OCI-M1 (cell line): ENCODE measurements around the gene MYH4.

Experiments used
- DNase-seq: peaks from one replicate; lab custom pipeline; 2025; lab: John Stamatoyannopoulos, UW

MYH4 gene

DNA sequence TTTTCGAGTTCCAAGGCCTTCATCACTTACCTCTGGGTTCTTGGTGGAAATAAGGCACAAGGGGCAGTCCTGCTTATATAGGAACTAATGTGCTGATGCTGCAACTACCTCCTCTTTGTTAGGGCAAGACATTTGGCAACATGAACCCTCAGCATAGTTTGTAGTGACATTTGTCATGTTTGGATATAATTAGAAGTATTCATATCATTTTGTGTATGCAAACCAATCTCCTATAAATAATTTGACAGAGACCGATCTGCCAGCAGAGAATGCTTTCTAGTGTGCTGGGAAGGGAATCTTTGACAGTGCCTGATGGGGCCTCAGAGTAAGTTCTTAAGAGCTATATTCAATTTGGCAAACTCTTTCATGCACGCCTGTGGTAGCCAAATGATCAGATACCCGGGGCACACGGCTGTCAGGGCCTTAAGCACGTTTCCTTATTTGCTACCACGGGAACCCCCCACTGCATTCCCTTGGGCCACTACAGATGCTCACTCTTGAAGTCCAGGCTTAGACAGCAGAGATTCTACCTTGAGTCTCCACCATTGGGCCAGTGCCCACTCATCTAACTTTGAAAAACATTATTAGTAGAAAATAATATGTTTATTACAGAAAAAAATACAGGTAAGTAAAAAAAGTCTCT is 47.3 kb downstream of the MYH4 start, which contains the start of gene MYH8:
Gene MYH8 (minus strand): TSS at position 51 of the 643 bp plus-strand sequence. CDS start 1,723 bp downstream, outside the sequence.
- no peak for DNase-seq

- no peak for DNase-seq
These were observed 48.1 kb downstream of the MYH4 start for GRCh38 chr17:10421211-10421610.

- DNase-seq, result no peak
These were observed 48.5 kb downstream of the MYH4 start for GRCh38 chr17:10420811-10421210.

DNA sequence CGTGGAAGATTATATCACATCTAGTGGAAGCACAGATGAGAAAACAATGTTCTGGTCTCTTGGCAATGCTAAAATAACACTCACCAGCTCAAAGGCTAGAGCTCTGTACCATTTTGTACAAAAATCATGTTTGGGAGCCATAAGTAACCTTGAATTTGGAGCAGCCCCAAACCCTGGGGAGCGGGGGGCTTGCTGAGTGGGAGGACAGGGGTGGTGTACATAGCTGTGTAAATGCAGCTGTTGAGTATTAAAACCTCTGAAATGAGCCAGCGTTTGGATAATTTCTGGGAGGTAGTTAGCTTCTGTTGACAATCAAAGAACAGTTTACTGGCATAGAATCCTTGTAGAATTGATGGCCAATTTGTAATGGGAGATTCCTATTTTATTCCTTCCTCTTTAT is 51.9 kb downstream of the MYH4 start:
- no peak for DNase-seq

DNA sequence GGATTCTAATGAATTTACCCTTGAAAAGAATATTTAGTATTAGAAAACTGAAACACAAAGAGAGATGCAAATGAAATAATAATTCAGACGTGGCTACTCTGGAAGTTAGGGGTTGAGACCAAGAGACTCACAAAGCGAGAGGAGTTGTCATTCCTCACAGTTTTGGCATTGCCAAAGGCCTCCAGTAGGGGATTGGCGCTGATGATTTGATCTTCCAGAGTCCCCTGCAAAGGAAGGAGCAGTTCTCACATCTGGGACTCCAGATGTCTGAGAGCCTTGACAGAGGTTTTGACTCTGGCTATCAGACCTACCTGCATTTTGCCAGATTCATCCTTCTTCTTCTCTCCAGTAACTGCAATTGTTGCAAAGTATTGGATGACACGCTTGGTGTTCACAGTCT is 54.2 kb downstream of the MYH4 start:
- no peak for DNase-seq

- no peak for DNase-seq
These were observed 65.8 kb downstream of the MYH4 start for GRCh38 chr17:10403589-10403988.

DNA sequence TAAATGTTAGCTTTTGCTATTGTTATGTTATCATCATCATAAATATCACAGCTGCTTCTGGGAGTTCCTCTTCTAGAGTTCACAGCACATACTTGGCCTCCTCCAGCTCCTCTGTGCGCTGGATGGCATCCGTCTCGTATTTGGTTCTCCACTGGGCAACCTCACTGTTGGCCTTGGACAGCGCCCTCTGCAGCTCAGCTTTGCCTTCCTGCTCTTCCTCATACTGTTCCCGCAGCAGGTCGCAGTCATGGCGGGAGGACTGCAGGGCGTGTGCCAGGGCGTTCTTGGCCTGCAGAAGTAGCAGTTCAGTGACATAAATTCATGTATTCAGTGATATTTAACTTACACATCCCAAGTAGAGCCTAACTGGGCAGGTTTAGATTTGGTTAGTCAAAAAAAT is 71.0 kb downstream of the MYH4 start:
- DNase-seq, result no peak

DNA sequence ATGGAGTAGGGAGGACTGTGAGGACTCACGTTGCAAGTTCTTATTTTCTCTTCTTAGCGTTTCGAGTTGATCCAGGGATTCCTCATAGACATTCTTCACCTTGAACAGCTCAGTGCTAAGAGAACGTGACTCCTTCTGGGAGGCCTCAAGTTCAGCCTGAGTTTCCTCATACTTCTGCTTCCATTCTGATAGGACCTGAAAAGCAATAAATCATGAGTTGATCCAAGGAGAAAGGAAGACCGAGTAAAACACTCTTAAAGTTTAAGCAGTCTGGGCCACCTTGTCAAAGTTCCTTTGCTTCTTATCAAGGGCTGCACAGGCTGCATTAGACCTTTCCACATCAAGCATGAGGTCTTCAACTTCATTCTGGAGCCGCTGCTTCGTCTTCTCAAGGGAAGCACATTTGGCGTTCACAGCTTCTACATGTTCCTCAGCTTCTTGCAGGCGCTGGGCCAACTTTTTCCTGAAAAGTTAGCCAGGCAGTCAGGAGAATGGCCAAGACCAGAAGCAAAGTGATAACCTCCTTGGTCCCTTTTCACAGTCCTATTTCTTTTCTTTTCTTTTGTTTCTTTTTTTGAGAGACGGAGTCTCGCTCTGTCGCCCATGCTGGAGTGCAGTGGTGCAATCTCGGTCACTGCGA is 72.7 kb downstream of the MYH4 start:
- DNase-seq, result no peak

DNA sequence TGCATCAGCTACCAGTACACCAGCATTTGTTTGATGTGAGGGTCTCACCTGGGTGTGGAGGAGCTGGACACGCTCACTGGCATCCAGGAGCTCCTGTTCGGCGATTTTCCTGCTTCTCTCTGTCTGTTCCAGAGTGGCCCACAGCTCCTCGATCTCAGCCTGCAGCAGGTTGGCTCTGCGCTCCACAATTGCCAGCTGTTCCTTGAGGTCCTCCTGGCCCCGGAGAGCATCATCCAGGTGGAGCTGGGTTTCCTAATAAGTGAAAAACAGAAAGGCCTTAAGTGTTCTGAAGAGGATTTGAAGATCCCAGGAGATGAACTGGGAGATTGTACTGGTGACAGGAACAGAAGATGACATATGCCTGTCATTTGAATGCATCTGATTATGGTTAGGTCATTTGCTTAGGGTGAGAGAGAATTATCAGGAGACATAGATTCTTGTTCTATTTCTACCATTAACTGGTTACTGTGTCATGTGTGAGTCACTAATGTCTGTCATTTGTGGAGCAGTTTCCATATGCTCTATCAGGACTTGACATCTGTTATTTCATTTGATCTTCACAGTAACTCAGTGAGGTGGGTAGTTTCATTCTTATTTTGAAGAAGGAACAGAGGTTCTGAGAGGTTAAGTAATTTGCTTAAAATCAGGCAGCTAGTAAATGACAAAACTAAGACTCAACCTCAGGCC is 75.0 kb downstream of the MYH4 start:
- DNase-seq, result no peak
